WTC11 (cell line): Measurements from ENCODE around the gene ANO4. TPM values are rescaled to one million over a fixed set of nuclear protein-coding genes. Genes with fewer than 3 reads are reported as not detected.

Experiments used
- ATAC-seq: fragments of 200-7000 bp; cut with Tn5 transposase; 2 replicates; pipeline ENCODE4 v1.10.0; 2021; ENCODE audit warnings: mild to moderate bottlenecking, moderate library complexity
- CTCF ChIA-PET: fragments of 300-600 bp; sonication (Branson Sonifier 250); formaldehyde crosslinking; loops from one replicate; lab custom pipeline; 2021; ENCODE audit warnings: antibody characterized with exemption; lab: Charles Lee
- POLR2A ChIA-PET: fragments of 350-600 bp; sonication (Branson Sonifier 250); formaldehyde crosslinking; loops from one replicate; lab custom pipeline; 2021; ENCODE audit warnings: antibody characterized with exemption; lab: Charles Lee
- DNase-seq: peaks from one replicate; pipeline ENCODE4 v3.0.0; 2021; ENCODE audit warnings: low spot score
- H3K27ac Mint-ChIP-seq: 2 replicates; pipeline ENCODE4 v1.8.0; 2021; ENCODE audit warnings: mixed read lengths
- H3K27me3 Mint-ChIP-seq: 2 replicates; pipeline ENCODE4 v1.8.0; 2021; ENCODE audit warnings: low read depth, mild to moderate bottlenecking, moderate library complexity, mixed read lengths
- H3K36me3 Mint-ChIP-seq: 2 replicates; pipeline ENCODE4 v1.8.0; 2021; ENCODE audit warnings: mixed read lengths
- H3K4me1 Mint-ChIP-seq: 2 replicates; pipeline ENCODE4 v1.8.0; 2022; ENCODE audit warnings: mixed read lengths
- H3K4me3 Mint-ChIP-seq: 2 replicates; pipeline ENCODE4 v1.8.0; 2021; ENCODE audit warnings: mild to moderate bottlenecking, moderate library complexity, mixed read lengths
- H3K9me3 Mint-ChIP-seq: 2 replicates; pipeline ENCODE4 v1.8.0; 2021; ENCODE audit warnings: mixed read lengths
- CBFB ChIP-seq: sonication (generic); formaldehyde crosslinking; IDR thresholded peaks from 2 replicates; pipeline ENCODE4 v1.8.1; 2022; ENCODE audit warnings: mild to moderate bottlenecking, low read depth, missing genetic modification reagents
- CREB1 ChIP-seq: sonication (generic); formaldehyde crosslinking; IDR thresholded peaks from 2 replicates; pipeline ENCODE4 v1.8.0; 2023; ENCODE audit warnings: mild to moderate bottlenecking, missing genetic modification reagents
- CREM ChIP-seq: sonication (generic); formaldehyde crosslinking; IDR thresholded peaks from 2 replicates; pipeline ENCODE4 v1.8.1; 2022; ENCODE audit warnings: mild to moderate bottlenecking, missing genetic modification reagents, moderate library complexity
- FOXP1 ChIP-seq: sonication (generic); formaldehyde crosslinking; IDR thresholded peaks from 2 replicates; pipeline ENCODE4 v1.8.0; 2022; ENCODE audit warnings: missing genetic modification reagents, mild to moderate bottlenecking, moderate library complexity, borderline replicate concordance
- IRF2 ChIP-seq: sonication (generic); formaldehyde crosslinking; IDR thresholded peaks from 2 replicates; pipeline ENCODE4 v1.8.0; 2022; ENCODE audit warnings: low read depth, missing genetic modification reagents, borderline replicate concordance
- MYBL2 ChIP-seq: sonication (generic); formaldehyde crosslinking; IDR thresholded peaks from 2 replicates; pipeline ENCODE4 v1.8.1; 2023; ENCODE audit warnings: mild to moderate bottlenecking, moderate library complexity, missing genetic modification reagents
- NR3C1 ChIP-seq: sonication (generic); formaldehyde crosslinking; conservative IDR thresholded peaks from 2 replicates; pipeline ENCODE4 v1.8.1; 2023; ENCODE audit warnings: low read depth, mild to moderate bottlenecking, missing genetic modification reagents
- SMAD3 ChIP-seq: sonication (generic); formaldehyde crosslinking; IDR thresholded peaks from 2 replicates; pipeline ENCODE4 v1.8.0; 2022; ENCODE audit warnings: missing genetic modification reagents, mild to moderate bottlenecking, borderline replicate concordance
- TEAD4 ChIP-seq: sonication (generic); formaldehyde crosslinking; IDR thresholded peaks from 2 replicates; pipeline ENCODE4 v1.8.0; 2022; ENCODE audit warnings: mild to moderate bottlenecking, missing genetic modification reagents
- total RNA-seq: library from RNA; stranded (reverse); gene quantifications from 3 replicates; pipeline ENCODE4 v1.2.3, GENCODE V29; 2021
- TF ChIP-seq, protein P1 (sequence below): sonication (generic); formaldehyde crosslinking; IDR thresholded peaks from 2 replicates; pipeline ENCODE4 v1.8.1; 2022; ENCODE audit warnings: low read depth, mild to moderate bottlenecking, moderate library complexity, missing genetic modification reagents, borderline replicate concordance
- TF ChIP-seq, protein P2 (sequence below): sonication (generic); formaldehyde crosslinking; conservative IDR thresholded peaks from 2 replicates; pipeline ENCODE4 v1.8.1; 2022; ENCODE audit warnings: mild to moderate bottlenecking, missing genetic modification reagents
- TF ChIP-seq, protein P3 (sequence below): sonication (generic); formaldehyde crosslinking; IDR thresholded peaks from 2 replicates; pipeline ENCODE4 v1.8.0; 2023; ENCODE audit warnings: mild to moderate bottlenecking, missing genetic modification reagents
- TF ChIP-seq, protein P4 (sequence below): sonication (generic); formaldehyde crosslinking; IDR thresholded peaks from 2 replicates; pipeline ENCODE4 v1.8.0; 2022; ENCODE audit warnings: mild to moderate bottlenecking, missing genetic modification reagents
- TF ChIP-seq, protein P5 (sequence below): sonication (generic); formaldehyde crosslinking; IDR thresholded peaks from 2 replicates; pipeline ENCODE4 v1.8.0; 2022; ENCODE audit warnings: mild to moderate bottlenecking, missing genetic modification reagents
- TF ChIP-seq, protein P6 (sequence below): sonication (generic); formaldehyde crosslinking; IDR thresholded peaks from 2 replicates; pipeline ENCODE4 v1.8.0; 2023; ENCODE audit warnings: missing genetic modification reagents, mild to moderate bottlenecking, borderline replicate concordance
- TF ChIP-seq, protein P7 (sequence below): fragments of 250-450 bp; sonication (Bioruptor Pico); conservative IDR thresholded peaks from 2 replicates; pipeline ENCODE4 v1.9.0; 2021; ENCODE audit warnings: mild to moderate bottlenecking

Gene ANO4
- total RNA-seq, 1 experiment from 2014 or later, result 2.6 TPM

DNA sequence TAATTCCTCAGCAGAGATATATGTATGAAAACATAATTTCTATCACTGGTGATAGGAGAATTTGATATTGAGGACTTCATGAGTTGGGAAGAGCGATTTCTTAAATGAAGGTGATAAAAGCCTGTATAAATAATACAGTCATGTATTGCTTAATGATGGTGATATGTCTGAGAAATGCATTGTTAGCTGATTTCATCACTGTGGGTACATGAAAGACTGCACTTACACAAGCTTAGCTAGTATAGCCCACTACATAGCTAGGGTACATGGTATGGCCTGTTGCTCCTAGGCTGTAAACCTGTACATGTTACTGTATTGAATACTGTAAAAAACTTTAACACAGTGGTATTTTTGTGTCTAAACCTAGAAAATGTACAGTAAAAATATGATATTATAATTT, 63.4 kb downstream of the ANO4 start (continued):
- TF ChIP-seq SMAD3 (no peak), CREM (CRISPR knock-in tag) (no peak), MYBL2 (CRISPR knock-in tag) (no peak), NR3C1 (CRISPR knock-in tag) (no peak)
- TF ChIP-seq, protein P1, sequence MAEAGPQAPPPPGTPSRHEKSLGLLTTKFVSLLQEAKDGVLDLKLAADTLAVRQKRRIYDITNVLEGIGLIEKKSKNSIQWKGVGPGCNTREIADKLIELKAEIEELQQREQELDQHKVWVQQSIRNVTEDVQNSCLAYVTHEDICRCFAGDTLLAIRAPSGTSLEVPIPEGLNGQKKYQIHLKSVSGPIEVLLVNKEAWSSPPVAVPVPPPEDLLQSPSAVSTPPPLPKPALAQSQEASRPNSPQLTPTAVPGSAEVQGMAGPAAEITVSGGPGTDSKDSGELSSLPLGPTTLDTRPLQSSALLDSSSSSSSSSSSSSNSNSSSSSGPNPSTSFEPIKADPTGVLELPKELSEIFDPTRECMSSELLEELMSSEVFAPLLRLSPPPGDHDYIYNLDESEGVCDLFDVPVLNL, result no peak
- TF ChIP-seq, protein P2, sequence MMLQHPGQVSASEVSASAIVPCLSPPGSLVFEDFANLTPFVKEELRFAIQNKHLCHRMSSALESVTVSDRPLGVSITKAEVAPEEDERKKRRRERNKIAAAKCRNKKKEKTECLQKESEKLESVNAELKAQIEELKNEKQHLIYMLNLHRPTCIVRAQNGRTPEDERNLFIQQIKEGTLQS (CRISPR knock-in tag), result no peak

DNA sequence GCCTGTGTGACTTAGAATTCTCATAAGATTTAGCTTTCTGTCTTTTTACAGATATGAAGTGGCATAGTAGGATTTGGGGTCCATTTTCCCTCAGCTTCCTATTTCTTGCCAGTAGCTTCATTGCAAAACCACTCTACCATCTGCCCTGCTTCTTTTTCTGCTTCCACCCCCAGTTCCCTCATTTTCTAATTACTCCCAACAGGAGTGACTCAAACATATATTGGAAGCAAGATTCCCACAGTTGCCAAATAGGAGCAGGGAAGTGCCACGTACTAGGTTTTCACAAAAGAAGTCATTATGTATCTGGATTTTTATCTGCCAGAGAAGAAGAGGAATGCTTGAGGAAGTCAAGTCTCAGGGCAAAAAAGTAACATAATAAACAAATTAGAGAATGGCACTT, 64.1 kb downstream of the ANO4 start:
- Mint-ChIP-seq H3K27me3 (no peaks in the 10 kb centered on the region), H3K4me3 (no peak overlapping the region), H3K36me3 (0 out of 2 replicates have a peak, but pooled peaks cover 2% of the 10 kb centered on the region), H3K27ac (no peak overlapping the region), H3K9me3 (peaks cover 7% of the 10 kb centered on the region), H3K4me1 (peaks cover 10% of the 10 kb centered on the region; the same call in 1 of the 2 replicates)
- POLR2A ChIA-PET, result no interaction called here
- ATAC-seq (no peak), DNase-seq (no peak)
- CTCF ChIA-PET, result no interaction called here
- TF ChIP-seq, protein P3, sequence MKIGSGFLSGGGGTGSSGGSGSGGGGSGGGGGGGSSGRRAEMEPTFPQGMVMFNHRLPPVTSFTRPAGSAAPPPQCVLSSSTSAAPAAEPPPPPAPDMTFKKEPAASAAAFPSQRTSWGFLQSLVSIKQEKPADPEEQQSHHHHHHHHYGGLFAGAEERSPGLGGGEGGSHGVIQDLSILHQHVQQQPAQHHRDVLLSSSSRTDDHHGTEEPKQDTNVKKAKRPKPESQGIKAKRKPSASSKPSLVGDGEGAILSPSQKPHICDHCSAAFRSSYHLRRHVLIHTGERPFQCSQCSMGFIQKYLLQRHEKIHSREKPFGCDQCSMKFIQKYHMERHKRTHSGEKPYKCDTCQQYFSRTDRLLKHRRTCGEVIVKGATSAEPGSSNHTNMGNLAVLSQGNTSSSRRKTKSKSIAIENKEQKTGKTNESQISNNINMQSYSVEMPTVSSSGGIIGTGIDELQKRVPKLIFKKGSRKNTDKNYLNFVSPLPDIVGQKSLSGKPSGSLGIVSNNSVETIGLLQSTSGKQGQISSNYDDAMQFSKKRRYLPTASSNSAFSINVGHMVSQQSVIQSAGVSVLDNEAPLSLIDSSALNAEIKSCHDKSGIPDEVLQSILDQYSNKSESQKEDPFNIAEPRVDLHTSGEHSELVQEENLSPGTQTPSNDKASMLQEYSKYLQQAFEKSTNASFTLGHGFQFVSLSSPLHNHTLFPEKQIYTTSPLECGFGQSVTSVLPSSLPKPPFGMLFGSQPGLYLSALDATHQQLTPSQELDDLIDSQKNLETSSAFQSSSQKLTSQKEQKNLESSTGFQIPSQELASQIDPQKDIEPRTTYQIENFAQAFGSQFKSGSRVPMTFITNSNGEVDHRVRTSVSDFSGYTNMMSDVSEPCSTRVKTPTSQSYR (CRISPR knock-in tag), result no peak
- TF ChIP-seq, protein P4, sequence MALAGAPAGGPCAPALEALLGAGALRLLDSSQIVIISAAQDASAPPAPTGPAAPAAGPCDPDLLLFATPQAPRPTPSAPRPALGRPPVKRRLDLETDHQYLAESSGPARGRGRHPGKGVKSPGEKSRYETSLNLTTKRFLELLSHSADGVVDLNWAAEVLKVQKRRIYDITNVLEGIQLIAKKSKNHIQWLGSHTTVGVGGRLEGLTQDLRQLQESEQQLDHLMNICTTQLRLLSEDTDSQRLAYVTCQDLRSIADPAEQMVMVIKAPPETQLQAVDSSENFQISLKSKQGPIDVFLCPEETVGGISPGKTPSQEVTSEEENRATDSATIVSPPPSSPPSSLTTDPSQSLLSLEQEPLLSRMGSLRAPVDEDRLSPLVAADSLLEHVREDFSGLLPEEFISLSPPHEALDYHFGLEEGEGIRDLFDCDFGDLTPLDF, result no peak
- TF ChIP-seq, protein P5, sequence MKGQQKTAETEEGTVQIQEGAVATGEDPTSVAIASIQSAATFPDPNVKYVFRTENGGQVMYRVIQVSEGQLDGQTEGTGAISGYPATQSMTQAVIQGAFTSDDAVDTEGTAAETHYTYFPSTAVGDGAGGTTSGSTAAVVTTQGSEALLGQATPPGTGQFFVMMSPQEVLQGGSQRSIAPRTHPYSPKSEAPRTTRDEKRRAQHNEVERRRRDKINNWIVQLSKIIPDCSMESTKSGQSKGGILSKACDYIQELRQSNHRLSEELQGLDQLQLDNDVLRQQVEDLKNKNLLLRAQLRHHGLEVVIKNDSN (CRISPR knock-in tag), result no peak

DNA sequence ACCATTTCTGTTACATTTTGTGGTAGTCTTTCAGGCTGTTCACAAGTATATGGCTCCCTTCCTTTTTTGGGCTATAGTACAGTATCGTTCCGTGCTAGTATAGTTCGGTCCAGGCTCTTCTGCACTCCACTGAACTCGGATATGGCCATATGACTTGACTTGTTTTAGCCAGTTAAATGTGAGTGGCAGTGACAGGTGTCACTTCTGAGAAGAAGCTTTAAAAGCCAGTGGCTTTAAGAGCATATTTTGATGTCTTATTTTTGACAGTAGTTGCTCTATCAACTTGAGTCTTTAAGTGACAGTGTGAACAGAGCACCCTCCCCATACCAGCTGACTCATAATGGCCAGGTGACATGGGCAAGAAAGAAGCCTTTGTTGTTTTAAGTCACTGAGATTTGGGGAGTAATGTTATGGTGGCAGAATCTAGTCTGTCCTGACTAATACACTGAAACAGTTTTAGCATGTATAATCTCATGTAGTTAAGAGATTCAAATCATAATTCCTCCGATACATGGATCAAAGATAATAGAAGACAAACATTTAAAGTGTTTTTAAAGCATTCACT, 64.6 kb downstream of the ANO4 start:
- Mint-ChIP-seq H3K4me3 (no peak overlapping the region), H3K27ac (no peak overlapping the region), H3K9me3 (peaks cover 7% of the 10 kb centered on the region), H3K27me3 (no peaks in the 10 kb centered on the region), H3K36me3 (0 out of 2 replicates have a peak, but pooled peaks cover 2% of the 10 kb centered on the region), H3K4me1 (peaks cover 10% of the 10 kb centered on the region; the same call in 1 of the 2 replicates)
- CTCF ChIA-PET, result no interaction called here
- POLR2A ChIA-PET, result no interaction called here
- DNase-seq, result no peak
- ATAC-seq, result no peak
- TF ChIP-seq, protein P6, sequence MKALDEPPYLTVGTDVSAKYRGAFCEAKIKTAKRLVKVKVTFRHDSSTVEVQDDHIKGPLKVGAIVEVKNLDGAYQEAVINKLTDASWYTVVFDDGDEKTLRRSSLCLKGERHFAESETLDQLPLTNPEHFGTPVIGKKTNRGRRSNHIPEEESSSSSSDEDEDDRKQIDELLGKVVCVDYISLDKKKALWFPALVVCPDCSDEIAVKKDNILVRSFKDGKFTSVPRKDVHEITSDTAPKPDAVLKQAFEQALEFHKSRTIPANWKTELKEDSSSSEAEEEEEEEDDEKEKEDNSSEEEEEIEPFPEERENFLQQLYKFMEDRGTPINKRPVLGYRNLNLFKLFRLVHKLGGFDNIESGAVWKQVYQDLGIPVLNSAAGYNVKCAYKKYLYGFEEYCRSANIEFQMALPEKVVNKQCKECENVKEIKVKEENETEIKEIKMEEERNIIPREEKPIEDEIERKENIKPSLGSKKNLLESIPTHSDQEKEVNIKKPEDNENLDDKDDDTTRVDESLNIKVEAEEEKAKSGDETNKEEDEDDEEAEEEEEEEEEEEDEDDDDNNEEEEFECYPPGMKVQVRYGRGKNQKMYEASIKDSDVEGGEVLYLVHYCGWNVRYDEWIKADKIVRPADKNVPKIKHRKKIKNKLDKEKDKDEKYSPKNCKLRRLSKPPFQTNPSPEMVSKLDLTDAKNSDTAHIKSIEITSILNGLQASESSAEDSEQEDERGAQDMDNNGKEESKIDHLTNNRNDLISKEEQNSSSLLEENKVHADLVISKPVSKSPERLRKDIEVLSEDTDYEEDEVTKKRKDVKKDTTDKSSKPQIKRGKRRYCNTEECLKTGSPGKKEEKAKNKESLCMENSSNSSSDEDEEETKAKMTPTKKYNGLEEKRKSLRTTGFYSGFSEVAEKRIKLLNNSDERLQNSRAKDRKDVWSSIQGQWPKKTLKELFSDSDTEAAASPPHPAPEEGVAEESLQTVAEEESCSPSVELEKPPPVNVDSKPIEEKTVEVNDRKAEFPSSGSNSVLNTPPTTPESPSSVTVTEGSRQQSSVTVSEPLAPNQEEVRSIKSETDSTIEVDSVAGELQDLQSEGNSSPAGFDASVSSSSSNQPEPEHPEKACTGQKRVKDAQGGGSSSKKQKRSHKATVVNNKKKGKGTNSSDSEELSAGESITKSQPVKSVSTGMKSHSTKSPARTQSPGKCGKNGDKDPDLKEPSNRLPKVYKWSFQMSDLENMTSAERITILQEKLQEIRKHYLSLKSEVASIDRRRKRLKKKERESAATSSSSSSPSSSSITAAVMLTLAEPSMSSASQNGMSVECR, result no peak
- TF ChIP-seq, protein P4, result no peak
- no peak for TF ChIP-seq TEAD4 (CRISPR knock-in tag)
- no peak for TF ChIP-seq CREB1 (CRISPR knock-in tag)
- no peak for TF ChIP-seq SMAD3
- TF ChIP-seq, protein P7, sequence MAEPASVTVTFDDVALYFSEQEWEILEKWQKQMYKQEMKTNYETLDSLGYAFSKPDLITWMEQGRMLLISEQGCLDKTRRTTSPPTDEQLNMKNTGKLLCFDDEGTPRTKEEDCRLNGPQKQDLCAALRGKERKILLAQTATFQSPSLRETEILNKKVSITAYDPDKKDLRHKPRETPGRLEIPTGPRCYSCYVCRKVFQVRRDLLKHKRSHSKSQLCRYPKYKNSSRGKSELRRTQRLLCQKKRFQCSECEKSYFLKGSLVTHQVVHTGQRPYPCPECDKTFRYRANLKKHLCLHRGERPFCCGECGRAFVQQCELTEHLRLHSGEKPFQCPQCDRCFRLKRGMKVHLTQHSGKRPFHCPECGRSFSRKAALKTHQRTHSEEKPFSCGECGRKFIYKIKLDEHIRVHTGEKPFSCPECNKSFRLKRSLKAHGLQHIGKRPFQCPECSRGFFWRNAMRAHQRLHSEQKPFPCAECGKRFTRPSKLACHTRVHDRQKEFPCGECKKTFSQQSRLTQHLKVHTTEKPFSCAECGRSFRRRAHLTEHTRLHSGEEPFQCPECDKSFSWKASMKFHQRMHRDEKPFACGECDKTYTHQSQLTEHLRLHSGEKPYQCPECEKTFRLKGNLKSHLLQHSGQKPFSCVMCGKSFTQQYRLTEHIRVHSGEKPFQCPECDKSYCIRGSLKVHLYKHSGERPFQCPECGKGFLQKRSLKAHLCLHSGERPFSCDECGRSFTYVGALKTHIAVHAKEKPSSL (CRISPR knock-in tag), result no peak
- no peak for TF ChIP-seq CBFB (CRISPR knock-in tag)
- TF ChIP-seq FOXP1 (CRISPR knock-in tag), result no peak
- no peak for TF ChIP-seq NR3C1 (CRISPR knock-in tag)
- TF ChIP-seq IRF2 (CRISPR knock-in tag), result no peak
- TF ChIP-seq, protein P5 (CRISPR knock-in tag), result no peak
